ENCODE data around the gene TMEM131.
"Not testable (repeated sequence)": the region's sequence is repeated elsewhere in the genome, so short reads cannot be mapped to it uniquely, and the experiment has no call there.

Gene TMEM131

GRCh38 chr2:97911922-97912575 is 83.7 kb downstream of the TMEM131 start:
- Histone ChIP-seq H3K9me3 (ENCODE audit: control insufficient read depth, insufficient read depth, low read length) (no peaks in the 10 kb centered on the region), H3K27me3 (ENCODE audit: control insufficient read depth, insufficient read depth, low read length) (no peaks in the 10 kb centered on the region), H3K4me1 (ENCODE audit: control insufficient read depth, insufficient read depth, low read length) (no peaks in the 10 kb centered on the region), H3K36me3 (ENCODE audit: control insufficient read depth, insufficient read depth, low read length) (no peaks in the 10 kb centered on the region), H3K9ac (ENCODE audit: low read depth, low read length) (no peak overlapping the region), H3K4me3 (ENCODE audit: low read depth, low read length) (no peak overlapping the region)

DNA sequence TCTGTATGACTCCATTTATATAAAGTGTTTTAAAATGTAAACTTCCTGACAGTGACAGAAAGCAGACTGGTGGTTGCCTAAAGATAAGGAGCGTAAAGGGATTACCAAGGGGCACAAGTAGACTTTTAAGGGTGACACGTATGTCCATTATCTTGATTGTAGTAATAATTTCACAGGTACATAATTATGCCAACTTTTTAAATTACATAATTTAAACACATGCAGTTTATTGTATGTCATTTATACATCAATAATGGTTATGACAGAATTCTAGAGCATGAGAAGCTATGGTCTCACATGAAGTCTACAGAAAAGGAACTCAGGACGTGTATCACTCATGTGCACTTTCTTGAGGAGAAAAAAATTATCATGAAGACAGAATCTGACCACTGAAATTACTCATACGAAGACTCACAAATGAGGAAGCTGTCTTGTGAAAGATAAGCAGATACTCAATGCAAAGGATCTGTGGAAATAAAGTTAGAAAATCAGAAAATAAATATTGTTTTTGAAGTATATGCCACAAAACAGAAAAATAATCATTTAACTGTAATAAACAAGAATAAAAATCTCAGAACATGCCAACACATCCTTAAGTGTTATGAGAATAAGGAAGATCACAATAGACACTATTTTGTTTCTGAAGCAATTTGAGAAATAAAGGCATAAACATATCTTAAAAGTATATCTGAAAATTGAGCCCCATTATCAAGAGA is 84.4 kb downstream of the TMEM131 start:
- no peaks in the 10 kb centered on the region for H3K27me3 ChIP-seq (ENCODE audit: control insufficient read depth, insufficient read depth, low read length)
- no peak overlapping the region for H3K9ac ChIP-seq (ENCODE audit: low read depth, low read length)
- no peak overlapping the region for H3K4me3 ChIP-seq (ENCODE audit: low read depth, low read length)
- H3K9me3 ChIP-seq (ENCODE audit: control insufficient read depth, insufficient read depth, low read length) = no peaks in the 10 kb centered on the region
- no peaks in the 10 kb centered on the region for H3K4me1 ChIP-seq (ENCODE audit: control insufficient read depth, insufficient read depth, low read length)
- no peaks in the 10 kb centered on the region for H3K36me3 ChIP-seq (ENCODE audit: control insufficient read depth, insufficient read depth, low read length)

- Histone ChIP-seq H3K4me3 (ENCODE audit: low read depth, low read length) (no peak overlapping the region), H3K4me1 (ENCODE audit: control insufficient read depth, insufficient read depth, low read length) (no peaks in the 10 kb centered on the region), H3K9ac (ENCODE audit: low read depth, low read length) (no peak overlapping the region), H3K9me3 (ENCODE audit: control insufficient read depth, insufficient read depth, low read length) (no peaks in the 10 kb centered on the region), H3K27me3 (ENCODE audit: control insufficient read depth, insufficient read depth, low read length) (no peaks in the 10 kb centered on the region), H3K36me3 (ENCODE audit: control insufficient read depth, insufficient read depth, low read length) (no peaks in the 10 kb centered on the region)
Observed at GRCh38 chr2:97910403-97911205, 85.1 kb downstream of the TMEM131 start.

GRCh38 chr2:97908208-97908676 is 87.5 kb downstream of the TMEM131 start:
- no peaks in the 10 kb centered on the region for H3K36me3 ChIP-seq (ENCODE audit: control insufficient read depth, insufficient read depth, low read length)
- no peaks in the 10 kb centered on the region for H3K27me3 ChIP-seq (ENCODE audit: control insufficient read depth, insufficient read depth, low read length)
- H3K4me1 ChIP-seq (ENCODE audit: control insufficient read depth, insufficient read depth, low read length) = no peaks in the 10 kb centered on the region
- H3K9ac ChIP-seq (ENCODE audit: low read depth, low read length) = no peak overlapping the region
- H3K9me3 ChIP-seq (ENCODE audit: control insufficient read depth, insufficient read depth, low read length) = no peaks in the 10 kb centered on the region
- no peak overlapping the region for H3K4me3 ChIP-seq (ENCODE audit: low read depth, low read length)

DNA sequence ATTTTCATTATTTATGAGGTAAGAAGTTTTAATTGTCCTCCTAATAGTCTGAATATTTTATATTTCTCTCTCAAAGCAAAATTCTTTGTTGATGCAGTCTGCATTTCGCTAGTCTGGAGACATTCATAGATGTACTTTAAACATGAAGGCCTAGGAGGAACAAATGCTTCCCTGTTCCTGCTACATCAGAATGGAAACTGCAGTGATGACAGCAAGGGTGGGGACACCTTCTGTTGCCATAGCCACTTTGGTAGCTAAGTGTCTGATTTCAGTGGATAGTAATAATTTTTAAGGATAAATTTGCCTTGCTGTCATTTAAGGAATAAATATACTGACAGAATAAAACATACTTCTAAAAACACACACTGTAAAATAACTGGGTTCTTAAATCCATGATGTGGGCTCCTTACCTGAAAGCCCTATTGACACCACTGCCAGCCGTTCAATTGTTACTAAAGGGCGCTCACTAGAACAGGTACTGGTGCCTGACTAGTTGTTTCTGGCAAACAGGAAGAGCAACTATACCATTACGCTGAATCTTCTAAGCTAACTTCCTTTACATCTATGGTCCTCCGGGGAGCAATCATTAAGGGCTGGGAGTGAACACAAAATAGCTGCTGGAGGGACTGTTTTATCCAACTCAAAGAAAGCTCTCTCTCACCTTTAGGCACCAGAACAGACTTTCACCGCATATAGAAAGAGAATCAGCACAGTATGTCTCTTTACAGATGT is 88.2 kb downstream of the TMEM131 start:
- no peaks in the 10 kb centered on the region for H3K9me3 ChIP-seq (ENCODE audit: control insufficient read depth, insufficient read depth, low read length)
- no peaks in the 10 kb centered on the region for H3K36me3 ChIP-seq (ENCODE audit: control insufficient read depth, insufficient read depth, low read length)
- no peaks in the 10 kb centered on the region for H3K4me1 ChIP-seq (ENCODE audit: control insufficient read depth, insufficient read depth, low read length)
- H3K27me3 ChIP-seq (ENCODE audit: control insufficient read depth, insufficient read depth, low read length) = no peaks in the 10 kb centered on the region
- H3K9ac ChIP-seq (ENCODE audit: low read depth, low read length) = no peak overlapping the region
- no peak overlapping the region for H3K4me3 ChIP-seq (ENCODE audit: low read depth, low read length)

GRCh38 chr2:97906307-97906706 is 89.4 kb downstream of the TMEM131 start:
- Histone ChIP-seq H3K4me3 (ENCODE audit: low read depth, low read length) (no peak overlapping the region), H3K9me3 (ENCODE audit: control insufficient read depth, insufficient read depth, low read length) (no peaks in the 10 kb centered on the region), H3K27me3 (ENCODE audit: control insufficient read depth, insufficient read depth, low read length) (no peaks in the 10 kb centered on the region), H3K9ac (ENCODE audit: low read depth, low read length) (no peak overlapping the region), H3K36me3 (ENCODE audit: control insufficient read depth, insufficient read depth, low read length) (no peaks in the 10 kb centered on the region), H3K4me1 (ENCODE audit: control insufficient read depth, insufficient read depth, low read length) (no peaks in the 10 kb centered on the region)

- H3K36me3 ChIP-seq (ENCODE audit: control insufficient read depth, insufficient read depth, low read length) = no peaks in the 10 kb centered on the region
- H3K4me3 ChIP-seq (ENCODE audit: low read depth, low read length) = no peak overlapping the region
- H3K9me3 ChIP-seq (ENCODE audit: control insufficient read depth, insufficient read depth, low read length) = no peaks in the 10 kb centered on the region
- no peaks in the 10 kb centered on the region for H3K4me1 ChIP-seq (ENCODE audit: control insufficient read depth, insufficient read depth, low read length)
- H3K9ac ChIP-seq (ENCODE audit: low read depth, low read length) = no peak overlapping the region
- H3K27me3 ChIP-seq (ENCODE audit: control insufficient read depth, insufficient read depth, low read length) = no peaks in the 10 kb centered on the region
Observed at GRCh38 chr2:97905294-97905693, 90.5 kb downstream of the TMEM131 start.

DNA sequence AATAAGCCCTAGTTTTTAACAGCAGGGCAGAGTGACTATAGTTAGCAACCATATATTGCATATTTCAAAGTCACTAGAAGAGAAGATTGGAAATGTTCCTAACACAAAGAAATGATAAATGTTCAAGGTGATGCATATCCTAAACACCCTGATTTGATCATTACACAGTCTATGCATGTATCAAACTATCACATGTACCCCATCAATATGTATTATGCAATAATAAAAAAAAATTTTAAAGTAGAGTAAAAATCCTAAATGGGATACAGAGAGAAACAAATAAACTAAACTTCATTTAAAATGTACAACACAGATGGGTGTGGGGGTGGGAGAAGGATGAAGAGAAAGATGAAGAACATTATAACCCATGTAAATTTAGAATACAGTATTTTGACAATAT is 93.9 kb downstream of the TMEM131 start:
- no peak overlapping the region for H3K9ac ChIP-seq (ENCODE audit: low read depth, low read length)
- no peaks in the 10 kb centered on the region for H3K27me3 ChIP-seq (ENCODE audit: control insufficient read depth, insufficient read depth, low read length)
- H3K9me3 ChIP-seq (ENCODE audit: control insufficient read depth, insufficient read depth, low read length) = no peaks in the 10 kb centered on the region
- H3K4me1 ChIP-seq (ENCODE audit: control insufficient read depth, insufficient read depth, low read length) = no peaks in the 10 kb centered on the region
- H3K36me3 ChIP-seq (ENCODE audit: control insufficient read depth, insufficient read depth, low read length) = no peaks in the 10 kb centered on the region
- H3K4me3 ChIP-seq (ENCODE audit: low read depth, low read length) = no peak overlapping the region

DNA sequence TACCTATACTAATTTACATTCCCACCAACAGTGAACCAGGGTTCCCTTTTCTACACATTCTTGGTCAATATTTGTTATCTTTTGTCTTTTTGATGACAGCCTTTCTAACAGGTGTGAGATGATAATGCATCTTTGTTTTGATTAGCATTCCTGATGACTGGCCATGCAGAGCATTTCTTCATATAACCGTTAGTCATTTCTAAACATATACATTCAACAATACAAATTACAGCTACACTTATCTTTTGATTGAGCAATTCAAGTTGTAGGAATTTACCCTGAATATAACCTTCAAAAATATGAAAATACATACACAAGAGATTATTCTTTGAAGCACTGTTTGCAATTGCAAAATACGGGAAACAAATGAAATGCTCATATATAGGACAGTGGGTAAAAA is 94.9 kb downstream of the TMEM131 start:
- no peaks in the 10 kb centered on the region for H3K36me3 ChIP-seq (ENCODE audit: control insufficient read depth, insufficient read depth, low read length)
- no peaks in the 10 kb centered on the region for H3K4me1 ChIP-seq (ENCODE audit: control insufficient read depth, insufficient read depth, low read length)
- H3K9ac ChIP-seq (ENCODE audit: low read depth, low read length) = no peak overlapping the region
- no peak overlapping the region for H3K4me3 ChIP-seq (ENCODE audit: low read depth, low read length)
- H3K9me3 ChIP-seq (ENCODE audit: control insufficient read depth, insufficient read depth, low read length) = no peaks in the 10 kb centered on the region
- H3K27me3 ChIP-seq (ENCODE audit: control insufficient read depth, insufficient read depth, low read length) = no peaks in the 10 kb centered on the region

DNA sequence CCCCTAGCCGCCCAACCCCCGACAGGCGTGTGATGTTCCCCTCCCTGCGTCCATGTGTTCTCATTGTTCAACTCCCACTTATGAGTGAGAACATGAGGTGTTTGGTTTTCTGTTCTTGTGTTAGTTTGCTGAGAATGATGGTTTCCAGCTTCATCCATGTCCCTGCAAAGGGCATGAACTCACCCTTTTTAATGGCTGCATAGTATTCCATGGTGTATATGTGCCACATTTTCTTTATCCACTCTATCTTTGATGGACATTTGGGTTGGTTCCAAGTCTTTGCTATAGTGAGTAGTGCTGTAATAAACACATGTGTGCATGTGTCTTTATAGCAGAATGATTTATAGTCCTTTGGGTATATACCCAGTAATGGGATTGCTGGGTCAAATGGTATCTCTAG is 102.7 kb downstream of the TMEM131 start:
- not testable (repeated sequence) for H3K4me3 ChIP-seq (ENCODE audit: low read depth, low read length); H3K9me3 ChIP-seq (ENCODE audit: control insufficient read depth, insufficient read depth, low read length); H3K9ac ChIP-seq (ENCODE audit: low read depth, low read length); H3K4me1 ChIP-seq (ENCODE audit: control insufficient read depth, insufficient read depth, low read length); H3K27me3 ChIP-seq (ENCODE audit: control insufficient read depth, insufficient read depth, low read length); H3K36me3 ChIP-seq (ENCODE audit: control insufficient read depth, insufficient read depth, low read length)

GRCh38 chr2:97891611-97892010 is 104.1 kb downstream of the TMEM131 start:
- no peak overlapping the region for H3K9ac ChIP-seq (ENCODE audit: low read depth, low read length)
- H3K9me3 ChIP-seq (ENCODE audit: control insufficient read depth, insufficient read depth, low read length) = no peaks in the 10 kb centered on the region
- H3K4me3 ChIP-seq (ENCODE audit: low read depth, low read length) = no peak overlapping the region
- H3K27me3 ChIP-seq (ENCODE audit: control insufficient read depth, insufficient read depth, low read length) = no peaks in the 10 kb centered on the region
- no peaks in the 10 kb centered on the region for H3K4me1 ChIP-seq (ENCODE audit: control insufficient read depth, insufficient read depth, low read length)
- peaks cover 7% of the 10 kb centered on the region for H3K36me3 ChIP-seq (ENCODE audit: control insufficient read depth, insufficient read depth, low read length)

Data from iPS-15b (cell line).